Hematopoietic multipotent progenitor cell treated with erythropoietin and hydrocortisone succinate and interleukin-3 and kit ligand, for 4 days (in vitro differentiated cells): Measurements from ENCODE around the gene MAP2K5.

Source experiments
- DNase-seq: peaks from one replicate; pipeline ENCODE4 v3.0.0-alpha.2; 2015

MAP2K5 gene

GRCh38 chr15:67813104-67813634, 270.7 kb downstream of the MAP2K5 start:
- DNase-seq, result no peak

- no peak for DNase-seq
Measured at GRCh38 chr15:67815036-67815592, 272.6 kb downstream of the MAP2K5 start.

GRCh38 chr15:67816668-67817067, 274.2 kb downstream of the MAP2K5 start:
- no peak for DNase-seq

- no peak for DNase-seq
Measured at GRCh38 chr15:67818464-67818863, 276.0 kb downstream of the MAP2K5 start.

GRCh38 chr15:67819636-67820035, 277.1 kb downstream of the MAP2K5 start:
- no peak for DNase-seq

GRCh38 chr15:67820122-67820991, 277.9 kb downstream of the MAP2K5 start:
- no peak for DNase-seq

GRCh38 chr15:67820992-67821783, 278.7 kb downstream of the MAP2K5 start:
- peak; percentile 84 for DNase-seq

GRCh38 chr15:67821784-67822440, 279.4 kb downstream of the MAP2K5 start:
- DNase-seq, result no peak

GRCh38 chr15:67822537-67823313, 280.2 kb downstream of the MAP2K5 start:
- DNase-seq, result no peak

- DNase-seq, result no peak
Measured at GRCh38 chr15:67823314-67824196, 281.1 kb downstream of the MAP2K5 start.

- DNase-seq, result no peak
Measured at GRCh38 chr15:67824197-67824968, 281.9 kb downstream of the MAP2K5 start.

- DNase-seq, result peak; percentile 66
Measured at GRCh38 chr15:67824976-67825880, 282.7 kb downstream of the MAP2K5 start, which contains the start of gene SKOR1. SKOR1 (plus strand) TSS chr15:67825509; CDS start chr15:67825603, 94 bp downstream.

- no peak for DNase-seq
Measured at GRCh38 chr15:67825881-67826716, 283.6 kb downstream of the MAP2K5 start.

- no peak for DNase-seq
Measured at GRCh38 chr15:67826717-67827561, 284.4 kb downstream of the MAP2K5 start.

GRCh38 chr15:67827562-67828277, 285.2 kb downstream of the MAP2K5 start:
- no peak for DNase-seq

- DNase-seq, result no peak
Measured at GRCh38 chr15:67828278-67828968, 285.9 kb downstream of the MAP2K5 start.
